Cardiac muscle cell (in vitro differentiated cells and primary cell): ENCODE results near the gene SPON1. TPM values are rescaled to one million over a fixed set of nuclear protein-coding genes. Genes with fewer than 3 reads are reported as not detected.

Experiments
- DNase-seq, 2 donors: peaks; one replicate each; pipeline versions ENCODE4 v3.0.0 to v3.0.0-alpha.2; 2010 to 2017; ENCODE audit warnings: low read depth in 1 of 2, low spot score in 1 of 2
- H3K27ac ChIP-seq: fragments of 200-600 bp; sonication (generic); 2 replicates; pipeline ENCODE4 v1.5.1; 2016
- H3K27me3 ChIP-seq: fragments of 200-600 bp; sonication (generic); 2 replicates; pipeline ENCODE4 v1.6.0; 2016; ENCODE audit warnings: control low read depth
- H3K36me3 ChIP-seq: fragments of 200-600 bp; sonication (generic); 2 replicates; pipeline ENCODE4 v1.5.1; 2016; ENCODE audit warnings: control low read depth
- H3K4me1 ChIP-seq: fragments of 200-600 bp; sonication (generic); 2 replicates; pipeline ENCODE4 v1.8.1; 2017; ENCODE audit warnings: low read depth, mild to moderate bottlenecking, mixed run types
- H3K4me3 ChIP-seq: fragments of 200-600 bp; sonication (generic); 2 replicates; pipeline ENCODE4 v1.5.1; 2016; ENCODE audit warnings: mild to moderate bottlenecking
- H3K9me3 ChIP-seq: fragments of 200-600 bp; sonication (generic); 2 replicates; pipeline ENCODE4 v1.5.1; 2017; ENCODE audit warnings: low read depth, mild to moderate bottlenecking, control low read depth
- CTCF ChIP-seq: IDR thresholded peaks from 2 replicates; pipeline ENCODE4 v1.5.1; 2012; ENCODE audit warnings: low read depth, mild to moderate bottlenecking, low read length
- polyA plus RNA-seq: library from polyadenylated mRNA; unstranded; fragments of >200 nt; fragmentation: Nextera tagmentation; extraction: Ambion mirVana; gene quantifications from 2 replicates; pipeline ENCODE4 v1.2.1, GENCODE V29; 2016
- total RNA-seq: library from RNA; depleted of rRNA; stranded (reverse); fragments of >200 nt; gene quantifications from 2 replicates; pipeline ENCODE4 v1.2.3, GENCODE V29; 2016

The SPON1 gene
- total and polyA plus RNA-seq, 2 experiments from 2014 or later = 13.3 to 22.0 TPM

GRCh38 chr11:14228356-14228755 is 265.8 kb downstream of the SPON1 start:
- Histone ChIP-seq H3K4me3 (no peak overlapping the region), H3K9me3 (no peaks in the 10 kb centered on the region), H3K36me3 (no peaks in the 10 kb centered on the region), H3K27me3 (peaks cover 17% of the 10 kb centered on the region), H3K4me1 (no peaks in the 10 kb centered on the region), H3K27ac (no peak overlapping the region)
- DNase-seq = no peak
- TF ChIP-seq CTCF = no peak

GRCh38 chr11:14229472-14229871 is 266.9 kb downstream of the SPON1 start:
- no peak for DNase-seq
- Histone ChIP-seq H3K36me3 (no peaks in the 10 kb centered on the region), H3K4me1 (no peaks in the 10 kb centered on the region), H3K4me3 (no peak overlapping the region), H3K9me3 (no peaks in the 10 kb centered on the region), H3K27me3 (peaks cover 17% of the 10 kb centered on the region), H3K27ac (no peak overlapping the region)
- TF ChIP-seq CTCF = no peak

GRCh38 chr11:14230407-14230806 is 267.9 kb downstream of the SPON1 start:
- no peak for DNase-seq
- no peaks in the 10 kb centered on the region for H3K9me3 ChIP-seq
- H3K36me3 ChIP-seq = no peaks in the 10 kb centered on the region
- H3K4me3 ChIP-seq = no peak overlapping the region
- H3K27me3 ChIP-seq = peaks cover 17% of the 10 kb centered on the region
- TF ChIP-seq CTCF = no peak
- H3K4me1 ChIP-seq = no peaks in the 10 kb centered on the region
- H3K27ac ChIP-seq = no peak overlapping the region

GRCh38 chr11:14232652-14233051 is 270.1 kb downstream of the SPON1 start:
- Histone ChIP-seq H3K27me3 (peaks cover 17% of the 10 kb centered on the region), H3K4me1 (no peaks in the 10 kb centered on the region), H3K27ac (no peak overlapping the region), H3K9me3 (no peaks in the 10 kb centered on the region), H3K4me3 (no peak overlapping the region), H3K36me3 (no peaks in the 10 kb centered on the region)
- DNase-seq = no peak
- peak; percentile 34 for TF ChIP-seq CTCF

DNA sequence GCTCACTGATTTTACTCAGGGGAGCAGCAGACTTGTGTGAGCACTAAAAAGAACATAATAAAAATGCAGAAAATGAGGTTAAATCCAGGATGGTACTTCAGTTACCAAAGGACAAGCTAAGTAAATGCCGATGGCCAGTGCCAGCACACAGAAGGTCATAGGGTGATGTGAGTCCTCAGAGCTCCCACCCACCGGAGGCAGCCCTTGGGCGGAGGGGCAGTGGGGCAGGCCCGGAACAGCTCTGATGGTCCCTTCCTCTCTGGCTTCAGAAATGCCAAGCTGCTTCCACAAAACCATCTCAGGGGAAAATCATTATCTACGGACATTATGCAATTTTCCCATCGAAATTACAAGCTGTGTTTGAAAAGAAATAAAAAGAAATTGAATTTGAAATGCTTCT is 271.9 kb downstream of the SPON1 start:
- H3K36me3 ChIP-seq = no peaks in the 10 kb centered on the region
- DNase-seq = no peak
- TF ChIP-seq CTCF = no peak
- H3K9me3 ChIP-seq = no peaks in the 10 kb centered on the region
- no peaks in the 10 kb centered on the region for H3K4me1 ChIP-seq
- H3K4me3 ChIP-seq = no peak overlapping the region
- no peak overlapping the region for H3K27ac ChIP-seq
- peaks cover 15% of the 10 kb centered on the region for H3K27me3 ChIP-seq

DNA sequence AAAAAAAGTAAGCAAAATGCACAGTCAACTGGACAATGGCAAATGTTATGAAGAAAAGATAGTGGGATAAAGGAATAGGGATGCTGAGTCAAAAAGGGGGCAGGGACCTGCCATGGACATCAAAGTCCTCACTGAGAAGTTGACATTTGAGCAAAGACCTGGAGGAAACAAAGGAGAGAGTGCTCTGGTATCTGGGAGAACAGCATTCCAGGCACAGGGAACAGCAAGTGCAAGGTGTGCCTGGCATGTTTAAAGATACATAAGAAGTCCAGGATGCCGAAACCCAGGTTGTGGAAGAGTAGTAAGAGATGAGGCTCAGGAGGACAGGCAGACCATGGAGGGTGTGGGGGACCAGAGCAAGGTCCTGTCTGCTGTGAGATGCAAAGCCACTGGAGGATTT is 273.2 kb downstream of the SPON1 start:
- no peak for DNase-seq
- TF ChIP-seq CTCF = no peak
- no peaks in the 10 kb centered on the region for H3K9me3 ChIP-seq
- H3K27ac ChIP-seq = no peak overlapping the region
- H3K4me1 ChIP-seq = no peaks in the 10 kb centered on the region
- H3K27me3 ChIP-seq = peaks cover 3% of the 10 kb centered on the region
- H3K4me3 ChIP-seq = no peak overlapping the region
- no peaks in the 10 kb centered on the region for H3K36me3 ChIP-seq
